GM23338 (cell line): ENCODE data around the gene ST3GAL4. TPM values are rescaled to one million over a fixed set of nuclear protein-coding genes. Genes with fewer than 3 reads are reported as not detected.

Source experiments
- ATAC-seq: fragments of 200-7000 bp; cut with Tn5 transposase; 3 replicates; pipeline ENCODE4 v1.9.1; 2020
- DNase-seq: peaks from one replicate; pipeline ENCODE4 v3.0.0-alpha.2; 2015; ENCODE audit warnings: low spot score
- H2AFZ ChIP-seq: fragments of 200-600 bp; sonication (generic); 2 replicates; pipeline ENCODE4 v1.8.0; 2016; ENCODE audit warnings: antibody characterized with exemption, mild to moderate bottlenecking, moderate library complexity
- H3F3A ChIP-seq: fragments of 200-600 bp; sonication (generic); replicated peaks from 2 replicates; pipeline ENCODE4 v1.8.0; 2017; ENCODE audit warnings: antibody characterized with exemption, mixed run types, low read depth
- H3K27ac ChIP-seq: fragments of 200-600 bp; sonication (generic); 2 replicates; pipeline ENCODE4 v1.6.1; 2016; ENCODE audit warnings: low read depth
- H3K27me3 ChIP-seq: fragments of 200-600 bp; sonication (generic); 2 replicates; pipeline ENCODE4 v1.8.0; 2016; ENCODE audit warnings: mild to moderate bottlenecking, mixed run types, moderate library complexity; ENCODE audit not compliant: insufficient read depth
- H3K36me3 ChIP-seq: fragments of 200-600 bp; sonication (generic); 2 replicates; pipeline ENCODE4 v1.8.0; 2016; ENCODE audit warnings: mild to moderate bottlenecking; ENCODE audit not compliant: insufficient read depth
- H3K4me1 ChIP-seq: fragments of 200-600 bp; sonication (generic); 2 replicates; pipeline ENCODE4 v1.8.0; 2016; ENCODE audit warnings: mild to moderate bottlenecking, moderate library complexity; ENCODE audit not compliant: insufficient read depth
- H3K4me2 ChIP-seq: fragments of 200-600 bp; sonication (generic); 2 replicates; pipeline ENCODE4 v1.7.1; 2017; ENCODE audit warnings: mixed run types
- H3K4me3 ChIP-seq: fragments of 200-600 bp; sonication (generic); 2 replicates; pipeline ENCODE4 v1.6.1; 2016; ENCODE audit warnings: mixed run types
- H3K79me2 ChIP-seq: fragments of 200-600 bp; sonication (generic); replicated peaks from 2 replicates; pipeline ENCODE4 v1.8.0; 2017; ENCODE audit warnings: mild to moderate bottlenecking; ENCODE audit not compliant: insufficient read depth
- H3K9me2 ChIP-seq: fragments of 200-600 bp; sonication (generic); 2 replicates; pipeline ENCODE4 v1.8.0; 2017; ENCODE audit not compliant: insufficient read depth
- H4K20me1 ChIP-seq: fragments of 200-600 bp; sonication (generic); replicated peaks from 2 replicates; pipeline ENCODE4 v1.8.0; 2017; ENCODE audit warnings: mild to moderate bottlenecking; ENCODE audit not compliant: insufficient read depth
- H3K27ac Mint-ChIP-seq: 2 replicates; pipeline ENCODE4 v1.8.0; 2020; ENCODE audit warnings: inconsistent platforms, mild to moderate bottlenecking, moderate library complexity, mixed read lengths
- H3K27me3 Mint-ChIP-seq: 3 replicates; pipeline ENCODE4 v1.8.0; 2022; ENCODE audit warnings: low read depth, mild to moderate bottlenecking, moderate library complexity, mixed read lengths, inconsistent platforms; ENCODE audit not compliant: insufficient read depth, poor library complexity
- H3K36me3 Mint-ChIP-seq: 3 replicates; pipeline ENCODE4 v1.8.0; 2021; ENCODE audit warnings: low read depth, mild to moderate bottlenecking, inconsistent platforms, moderate library complexity, mixed read lengths
- H3K4me1 Mint-ChIP-seq: 3 replicates; pipeline ENCODE4 v1.8.0; 2020; ENCODE audit warnings: mild to moderate bottlenecking, inconsistent platforms, mixed read lengths
- H3K4me3 Mint-ChIP-seq: 3 replicates; pipeline ENCODE4 v1.8.0; 2021; ENCODE audit warnings: moderate library complexity, mild to moderate bottlenecking, inconsistent platforms, mixed read lengths
- H3K9me3 Mint-ChIP-seq: 3 replicates; pipeline ENCODE4 v1.8.0; 2020; ENCODE audit warnings: moderate library complexity, mild to moderate bottlenecking, inconsistent platforms, mixed read lengths
- CREB1 ChIP-seq: fragments of 250-450 bp; sonication (Bioruptor Pico); IDR thresholded peaks from 2 replicates; pipeline ENCODE4 v1.5.0; 2020; ENCODE audit warnings: low read depth, mild to moderate bottlenecking, moderate library complexity
- EZH2 ChIP-seq: fragments of 200-600 bp; sonication (generic); IDR thresholded peaks from one replicate; pipeline ENCODE4 v1.8.0; 2017; ENCODE audit warnings: antibody characterized with exemption, mild to moderate bottlenecking, low read depth; ENCODE audit not compliant: unreplicated experiment
- EZH2phosphoT487 ChIP-seq: fragments of 200-600 bp; sonication (generic); IDR thresholded peaks from one replicate; pipeline ENCODE4 v1.8.1; 2018; ENCODE audit warnings: antibody characterized with exemption; ENCODE audit not compliant: unreplicated experiment
- JUNB ChIP-seq: IDR thresholded peaks from one replicate; pipeline ENCODE4 v1.6.1; 2016; ENCODE audit warnings: antibody characterized with exemption; ENCODE audit not compliant: unreplicated experiment
- NANOG ChIP-seq: IDR thresholded peaks from 2 replicates; pipeline ENCODE4 v1.6.1; 2016; ENCODE audit warnings: antibody characterized with exemption, borderline replicate concordance
- STAT1 ChIP-seq: IDR thresholded peaks from one replicate; pipeline ENCODE4 v1.6.1; 2016; ENCODE audit warnings: antibody characterized with exemption; ENCODE audit not compliant: unreplicated experiment
- ZNF114 ChIP-seq: fragments of 250-450 bp; sonication (Bioruptor Pico); IDR thresholded peaks from 2 replicates; pipeline ENCODE4 v1.5.0; 2020; ENCODE audit warnings: mild to moderate bottlenecking, moderate library complexity
- ZNF331 ChIP-seq: fragments of 250-450 bp; sonication (Bioruptor Pico); IDR thresholded peaks from 2 replicates; pipeline ENCODE4 v1.5.0; 2020; ENCODE audit warnings: low read depth, mild to moderate bottlenecking, moderate library complexity
- polyA plus RNA-seq: library from polyadenylated mRNA; unstranded; fragments of >200 nt; fragmentation: Nextera tagmentation; extraction: Ambion mirVana; gene quantifications from 2 replicates; pipeline ENCODE4 v1.2.1, GENCODE V29; 2016
- total RNA-seq: library from RNA; depleted of rRNA; stranded (reverse); fragments of >200 nt; shearing (Covaris generic); gene quantifications from 2 replicates; pipeline ENCODE4 v1.2.3, GENCODE V29; 2014
- TF ChIP-seq, protein P1 (sequence below): fragments of 250-450 bp; sonication (Bioruptor Pico); IDR thresholded peaks from 2 replicates; pipeline ENCODE4 v1.5.0; 2020; ENCODE audit warnings: mild to moderate bottlenecking, moderate library complexity
- TF ChIP-seq, protein P2 (sequence below): IDR thresholded peaks from 2 replicates; pipeline ENCODE4 v1.6.1; 2016; ENCODE audit warnings: antibody characterized with exemption

Gene ST3GAL4
- total and polyA plus RNA-seq, 2 experiments from 2014 or later = 10.1 to 28.0 TPM

DNA sequence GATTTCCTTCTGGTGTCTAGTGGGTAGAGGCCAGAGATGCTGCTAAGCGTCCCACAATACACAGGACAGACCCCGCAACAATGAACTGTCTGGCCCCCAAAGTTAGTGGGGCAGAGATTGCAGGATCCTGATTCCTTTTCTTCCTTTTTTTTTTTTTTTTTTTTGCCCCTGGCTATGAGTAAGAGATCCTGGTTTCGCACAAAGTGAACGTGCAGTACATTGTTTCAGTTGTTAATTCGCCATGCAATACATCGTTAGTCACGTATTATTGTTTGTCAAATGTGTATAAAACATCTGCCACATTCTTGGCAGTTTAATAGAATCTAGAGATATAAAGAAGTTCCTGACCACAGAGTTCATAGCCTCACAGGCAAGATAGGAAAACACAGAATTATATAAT lies 20.2 kb downstream of the ST3GAL4 start (continued):
- TF ChIP-seq, protein P1, sequence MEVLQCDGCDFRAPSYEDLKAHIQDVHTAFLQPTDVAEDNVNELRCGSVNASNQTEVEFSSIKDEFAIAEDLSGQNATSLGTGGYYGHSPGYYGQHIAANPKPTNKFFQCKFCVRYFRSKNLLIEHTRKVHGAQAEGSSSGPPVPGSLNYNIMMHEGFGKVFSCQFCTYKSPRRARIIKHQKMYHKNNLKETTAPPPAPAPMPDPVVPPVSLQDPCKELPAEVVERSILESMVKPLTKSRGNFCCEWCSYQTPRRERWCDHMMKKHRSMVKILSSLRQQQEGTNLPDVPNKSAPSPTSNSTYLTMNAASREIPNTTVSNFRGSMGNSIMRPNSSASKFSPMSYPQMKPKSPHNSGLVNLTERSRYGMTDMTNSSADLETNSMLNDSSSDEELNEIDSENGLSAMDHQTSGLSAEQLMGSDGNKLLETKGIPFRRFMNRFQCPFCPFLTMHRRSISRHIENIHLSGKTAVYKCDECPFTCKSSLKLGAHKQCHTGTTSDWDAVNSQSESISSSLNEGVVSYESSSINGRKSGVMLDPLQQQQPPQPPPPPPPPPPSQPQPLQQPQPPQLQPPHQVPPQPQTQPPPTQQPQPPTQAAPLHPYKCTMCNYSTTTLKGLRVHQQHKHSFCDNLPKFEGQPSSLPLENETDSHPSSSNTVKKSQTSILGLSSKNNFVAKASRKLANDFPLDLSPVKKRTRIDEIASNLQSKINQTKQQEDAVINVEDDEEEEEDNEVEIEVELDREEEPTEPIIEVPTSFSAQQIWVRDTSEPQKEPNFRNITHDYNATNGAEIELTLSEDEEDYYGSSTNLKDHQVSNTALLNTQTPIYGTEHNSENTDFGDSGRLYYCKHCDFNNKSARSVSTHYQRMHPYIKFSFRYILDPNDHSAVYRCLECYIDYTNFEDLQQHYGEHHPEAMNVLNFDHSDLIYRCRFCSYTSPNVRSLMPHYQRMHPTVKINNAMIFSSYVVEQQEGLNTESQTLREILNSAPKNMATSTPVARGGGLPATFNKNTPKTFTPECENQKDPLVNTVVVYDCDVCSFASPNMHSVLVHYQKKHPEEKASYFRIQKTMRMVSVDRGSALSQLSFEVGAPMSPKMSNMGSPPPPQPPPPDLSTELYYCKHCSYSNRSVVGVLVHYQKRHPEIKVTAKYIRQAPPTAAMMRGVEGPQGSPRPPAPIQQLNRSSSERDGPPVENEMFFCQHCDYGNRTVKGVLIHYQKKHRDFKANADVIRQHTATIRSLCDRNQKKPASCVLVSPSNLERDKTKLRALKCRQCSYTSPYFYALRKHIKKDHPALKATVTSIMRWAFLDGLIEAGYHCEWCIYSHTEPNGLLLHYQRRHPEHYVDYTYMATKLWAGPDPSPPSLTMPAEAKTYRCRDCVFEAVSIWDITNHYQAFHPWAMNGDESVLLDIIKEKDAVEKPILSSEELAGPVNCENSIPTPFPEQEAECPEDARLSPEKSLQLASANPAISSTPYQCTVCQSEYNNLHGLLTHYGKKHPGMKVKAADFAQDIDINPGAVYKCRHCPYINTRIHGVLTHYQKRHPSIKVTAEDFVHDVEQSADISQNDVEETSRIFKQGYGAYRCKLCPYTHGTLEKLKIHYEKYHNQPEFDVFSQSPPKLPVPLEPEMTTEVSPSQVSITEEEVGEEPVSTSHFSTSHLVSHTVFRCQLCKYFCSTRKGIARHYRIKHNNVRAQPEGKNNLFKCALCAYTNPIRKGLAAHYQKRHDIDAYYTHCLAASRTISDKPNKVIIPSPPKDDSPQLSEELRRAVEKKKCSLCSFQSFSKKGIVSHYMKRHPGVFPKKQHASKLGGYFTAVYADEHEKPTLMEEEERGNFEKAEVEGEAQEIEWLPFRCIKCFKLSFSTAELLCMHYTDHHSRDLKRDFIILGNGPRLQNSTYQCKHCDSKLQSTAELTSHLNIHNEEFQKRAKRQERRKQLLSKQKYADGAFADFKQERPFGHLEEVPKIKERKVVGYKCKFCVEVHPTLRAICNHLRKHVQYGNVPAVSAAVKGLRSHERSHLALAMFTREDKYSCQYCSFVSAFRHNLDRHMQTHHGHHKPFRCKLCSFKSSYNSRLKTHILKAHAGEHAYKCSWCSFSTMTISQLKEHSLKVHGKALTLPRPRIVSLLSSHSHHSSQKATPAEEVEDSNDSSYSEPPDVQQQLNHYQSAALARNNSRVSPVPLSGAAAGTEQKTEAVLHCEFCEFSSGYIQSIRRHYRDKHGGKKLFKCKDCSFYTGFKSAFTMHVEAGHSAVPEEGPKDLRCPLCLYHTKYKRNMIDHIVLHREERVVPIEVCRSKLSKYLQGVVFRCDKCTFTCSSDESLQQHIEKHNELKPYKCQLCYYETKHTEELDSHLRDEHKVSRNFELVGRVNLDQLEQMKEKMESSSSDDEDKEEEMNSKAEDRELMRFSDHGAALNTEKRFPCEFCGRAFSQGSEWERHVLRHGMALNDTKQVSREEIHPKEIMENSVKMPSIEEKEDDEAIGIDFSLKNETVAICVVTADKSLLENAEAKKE = no peak
- TF ChIP-seq EZH2 (no peak), STAT1 (no peak)

DNA sequence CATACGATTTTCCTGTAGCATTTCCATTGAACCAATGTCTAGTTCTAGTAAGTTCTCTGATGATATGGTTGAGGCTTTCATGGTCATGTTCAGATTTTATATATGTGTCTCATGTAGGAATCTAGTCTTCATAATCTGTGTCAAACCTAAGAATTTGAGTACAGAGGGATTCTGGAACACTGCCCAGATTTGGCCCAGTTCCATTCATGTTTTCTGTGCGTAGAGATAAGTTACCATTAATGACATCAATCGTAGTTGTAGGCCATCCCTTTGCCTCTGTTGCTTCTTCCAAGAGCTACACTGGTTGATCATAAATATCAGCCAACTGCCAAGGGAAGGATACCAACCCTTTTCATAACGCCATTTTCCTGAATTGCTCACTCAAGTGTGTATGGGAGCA lies 23.3 kb downstream of the ST3GAL4 start:
- Histone ChIP-seq H3K27me3 (no peaks in the 10 kb centered on the region), H3K4me1 (no peaks in the 10 kb centered on the region), H4K20me1 (peaks cover 7% of the 10 kb centered on the region), H3K27ac (no peak overlapping the region), H3K79me2 (peaks cover 36% of the 10 kb centered on the region), H3K36me3 (no peaks in the 10 kb centered on the region), H3K4me2 (no peak overlapping the region), H2AFZ (no peak overlapping the region), H3K4me3 (no peak overlapping the region), H3F3A (no peaks in the 10 kb centered on the region), H3K9me2 (no peaks in the 10 kb centered on the region)
- DNase-seq (no peak), ATAC-seq (no peak)
- Mint-ChIP-seq H3K4me3 (no peak overlapping the region), H3K27ac (no peak overlapping the region), H3K36me3 (no peaks in the 10 kb centered on the region), H3K9me3 (no peaks in the 10 kb centered on the region), H3K4me1 (peaks cover 3% of the 10 kb centered on the region; the same call in 2 of the 3 replicates), H3K27me3 (peaks cover 2% of the 10 kb centered on the region)
- no peak for TF ChIP-seq ZNF114
- TF ChIP-seq ZNF331 = no peak
- no peak for TF ChIP-seq STAT1
- TF ChIP-seq JUNB = no peak
- TF ChIP-seq NANOG = no peak
- TF ChIP-seq EZH2phosphoT487 = no peak
- TF ChIP-seq, protein P1 = no peak
- TF ChIP-seq, protein P2, sequence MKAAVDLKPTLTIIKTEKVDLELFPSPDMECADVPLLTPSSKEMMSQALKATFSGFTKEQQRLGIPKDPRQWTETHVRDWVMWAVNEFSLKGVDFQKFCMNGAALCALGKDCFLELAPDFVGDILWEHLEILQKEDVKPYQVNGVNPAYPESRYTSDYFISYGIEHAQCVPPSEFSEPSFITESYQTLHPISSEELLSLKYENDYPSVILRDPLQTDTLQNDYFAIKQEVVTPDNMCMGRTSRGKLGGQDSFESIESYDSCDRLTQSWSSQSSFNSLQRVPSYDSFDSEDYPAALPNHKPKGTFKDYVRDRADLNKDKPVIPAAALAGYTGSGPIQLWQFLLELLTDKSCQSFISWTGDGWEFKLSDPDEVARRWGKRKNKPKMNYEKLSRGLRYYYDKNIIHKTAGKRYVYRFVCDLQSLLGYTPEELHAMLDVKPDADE = no peak
- no peak for TF ChIP-seq CREB1 (CRISPR knock-in tag)
